ENCODE results near the gene LHFPL3. TPM values are rescaled to one million over a fixed set of nuclear protein-coding genes. Genes with fewer than 3 reads are reported as not detected.

Gene LHFPL3
- total RNA-seq, 1 experiment from 2014 or later = not detected

DNA sequence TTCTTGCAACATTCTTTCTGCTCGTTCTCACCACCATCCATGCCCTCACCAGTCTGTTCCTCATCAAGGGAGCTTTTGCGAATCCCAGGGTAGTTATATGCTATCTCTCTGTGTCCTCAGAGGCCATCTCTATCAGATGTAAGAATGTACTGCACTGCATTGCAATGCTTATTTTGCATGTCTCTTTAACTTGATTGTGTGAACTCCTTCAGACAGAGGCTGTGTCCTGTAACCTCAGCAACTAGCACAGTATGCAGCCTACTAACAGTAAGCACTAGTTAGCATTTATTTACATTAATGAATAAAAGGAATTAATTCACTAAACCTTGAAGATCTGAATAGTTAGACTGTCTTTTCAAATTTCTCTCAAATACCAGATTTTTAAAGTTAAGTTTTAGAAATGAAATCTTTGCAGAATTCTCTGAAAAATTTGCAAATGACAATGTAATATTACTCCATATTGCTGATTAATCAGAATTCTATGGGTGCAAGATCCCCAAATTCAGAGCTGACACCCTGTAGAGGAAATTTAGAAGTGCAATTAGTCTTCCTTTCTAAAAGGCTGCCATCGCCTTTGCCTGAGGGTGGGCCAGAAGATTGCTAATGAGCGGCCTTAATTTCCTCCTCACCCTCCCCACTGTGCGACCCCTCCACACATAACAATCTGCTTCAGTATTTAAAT is 10.3 kb upstream of the LHFPL3 start:
- WGBS (ENCODE audit: extremely low coverage, insufficient read length, low lambda C conversion rate) = no CpG with 5 or more reads among the region's 5 CpGs

More for the DNA sequence above, 10.3 kb upstream of the LHFPL3 start:
- Histone ChIP-seq H3K4me1 (ENCODE audit: insufficient read depth, low read length) (peaks cover 4% of the 10 kb centered on the region; the same call in 1 of the 2 replicates), H3K14ac (ENCODE audit: insufficient read depth, low read length) (no peak overlapping the region), H3K27ac (ENCODE audit: insufficient read length, low read depth, low read length) (no peak overlapping the region), H2AFZ (ENCODE audit: low read length) (no peak overlapping the region), H2BK15ac (ENCODE audit: low read depth, low read length) (no peak overlapping the region), H3K56ac (ENCODE audit: insufficient read length, low read depth, low read length) (no peak overlapping the region), H3T11ph (ENCODE audit: low read length) (no peak overlapping the region), H3K79me2 (ENCODE audit: insufficient read depth, low read length) (no peaks in the 10 kb centered on the region), H3K18ac (ENCODE audit: insufficient read length, low read depth, low read length) (no peak overlapping the region), H2BK5ac (ENCODE audit: insufficient read length, low read length) (no peak overlapping the region), H3K23me2 (ENCODE audit: insufficient read length, low read depth, low read length, poor library complexity, severe bottlenecking) (no peaks in the 10 kb centered on the region), H4K5ac (ENCODE audit: insufficient read length, low read depth, low read length) (no peak overlapping the region), H2BK20ac (ENCODE audit: low read depth, low read length, poor library complexity, severe bottlenecking) (no peak overlapping the region), H3K4ac (ENCODE audit: low read depth, low read length) (no peak overlapping the region), H4K91ac (ENCODE audit: insufficient read length, low read depth, low read length) (no peak overlapping the region), H3K9ac (ENCODE audit: extremely low read depth, insufficient read length, low read length) (no peak overlapping the region), H4K20me1 (ENCODE audit: control insufficient read depth, insufficient read depth, insufficient read length) (no peaks in the 10 kb centered on the region), H2AK5ac (ENCODE audit: insufficient read length, low read length) (no peak overlapping the region), H3K27me3 (ENCODE audit: insufficient read depth, low read length) (no peaks in the 10 kb centered on the region), H4K8ac (replicated peaks; ENCODE audit: insufficient read length, low read depth, low read length) (no peak overlapping the region), H2BK12ac (ENCODE audit: insufficient read length, low read depth, low read length) (no peak overlapping the region), H3K9me3 (ENCODE audit: control insufficient read depth, low read depth, low read length) (no peaks in the 10 kb centered on the region), H3K79me1 (ENCODE audit: insufficient read depth, low read depth, low read length, poor library complexity, severe bottlenecking) (no peaks in the 10 kb centered on the region), H2BK120ac (ENCODE audit: low read depth, low read length, poor library complexity, severe bottlenecking) (no peak overlapping the region), H3K23ac (ENCODE audit: insufficient read length, low read depth, low read length) (no peak overlapping the region), H3K4me2 (ENCODE audit: insufficient read depth, insufficient read length, low read length) (no peak overlapping the region)
- Mint-ChIP-seq H3K4me1 (peaks cover 0 to 10% of the 10 kb centered on the region in 2 experiments; a peak in 2 of 4 replicates), H3K9me3 (peaks cover 38 to 39% of the 10 kb centered on the region in 2 experiments), H3K4me3 (peak overlapping the region in 1 of 2 experiments; percentile 11; a peak in 2 of 5 replicates), H3K36me3 (ENCODE audit: insufficient read depth in 1 of 3, low read depth in 3 of 3) (peaks cover 4 to 39% (median 10%) of the 10 kb centered on the region in 3 experiments), H3K27ac (peak overlapping the region in 1 of 3 experiments; percentile 18; a peak in 1 of 7 replicates), H3K27me3 (ENCODE audit: low read depth) (no peaks in the 10 kb centered on the region)
- no peak for DNase-seq
- TF ChIP-seq, protein P1, sequence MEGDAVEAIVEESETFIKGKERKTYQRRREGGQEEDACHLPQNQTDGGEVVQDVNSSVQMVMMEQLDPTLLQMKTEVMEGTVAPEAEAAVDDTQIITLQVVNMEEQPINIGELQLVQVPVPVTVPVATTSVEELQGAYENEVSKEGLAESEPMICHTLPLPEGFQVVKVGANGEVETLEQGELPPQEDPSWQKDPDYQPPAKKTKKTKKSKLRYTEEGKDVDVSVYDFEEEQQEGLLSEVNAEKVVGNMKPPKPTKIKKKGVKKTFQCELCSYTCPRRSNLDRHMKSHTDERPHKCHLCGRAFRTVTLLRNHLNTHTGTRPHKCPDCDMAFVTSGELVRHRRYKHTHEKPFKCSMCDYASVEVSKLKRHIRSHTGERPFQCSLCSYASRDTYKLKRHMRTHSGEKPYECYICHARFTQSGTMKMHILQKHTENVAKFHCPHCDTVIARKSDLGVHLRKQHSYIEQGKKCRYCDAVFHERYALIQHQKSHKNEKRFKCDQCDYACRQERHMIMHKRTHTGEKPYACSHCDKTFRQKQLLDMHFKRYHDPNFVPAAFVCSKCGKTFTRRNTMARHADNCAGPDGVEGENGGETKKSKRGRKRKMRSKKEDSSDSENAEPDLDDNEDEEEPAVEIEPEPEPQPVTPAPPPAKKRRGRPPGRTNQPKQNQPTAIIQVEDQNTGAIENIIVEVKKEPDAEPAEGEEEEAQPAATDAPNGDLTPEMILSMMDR (conservative IDR thresholded peaks at IDR 0.05) = no peak
